ENCODE results near the gene TBC1D32.
"Not testable (repeated sequence)": the region's sequence is repeated elsewhere in the genome, so short reads cannot be mapped to it uniquely, and the experiment has no call there.

Gene TBC1D32

DNA sequence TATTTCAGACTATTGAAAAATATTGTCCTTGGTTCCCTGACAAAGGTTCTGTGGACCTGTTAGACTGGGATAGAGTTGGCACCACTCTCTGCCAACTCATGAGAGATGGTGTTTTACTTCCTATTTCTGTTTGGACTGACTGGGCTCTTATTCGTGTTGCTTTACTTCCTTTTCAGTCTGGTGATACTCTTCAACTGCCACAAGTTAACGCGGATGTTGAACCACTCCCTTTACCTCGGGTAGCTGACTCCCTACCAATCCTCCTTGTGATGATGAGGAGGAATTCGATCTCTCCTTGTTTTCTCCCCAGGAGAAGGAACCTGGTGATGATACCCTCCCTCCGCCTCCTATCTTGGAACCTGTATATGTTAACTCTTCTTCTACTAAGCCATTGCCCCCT lies 291.1 kb downstream of the TBC1D32 start:
- not testable (repeated sequence) for H3K36me3 ChIP-seq (ENCODE audit: insufficient read depth, low read length); H3K9me3 ChIP-seq (ENCODE audit: low read length); H3K4me3 ChIP-seq (ENCODE audit: low read depth in 1 of 2, low read length in 2 of 2); H3K27ac ChIP-seq (ENCODE audit: low read depth, low read length); H3K4me1 ChIP-seq (ENCODE audit: insufficient read depth, low read length); H3K9ac ChIP-seq (ENCODE audit: low read length); H3K27me3 ChIP-seq (ENCODE audit: control insufficient read depth in 1 of 2, insufficient read depth in 2 of 2, low read length in 2 of 2)

DNA sequence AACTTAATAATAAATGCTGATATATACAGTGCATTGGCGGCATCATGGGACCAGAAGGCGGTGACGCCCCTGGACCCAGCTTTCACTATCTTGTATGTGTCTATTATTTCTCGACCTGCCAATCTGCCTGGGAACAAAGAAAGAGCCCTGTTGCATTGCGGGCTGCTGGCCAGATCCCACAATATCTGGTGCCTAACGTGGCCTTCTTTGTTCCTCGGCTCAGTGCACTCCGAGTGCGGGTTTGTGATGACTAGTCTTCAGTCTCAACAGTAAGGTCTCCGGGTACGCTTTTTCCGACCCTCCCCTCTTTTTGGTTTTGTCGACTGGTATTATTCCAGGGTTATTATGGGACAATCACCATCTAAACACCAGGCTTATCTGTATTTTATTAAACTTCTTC lies 291.5 kb downstream of the TBC1D32 start:
- H3K9me3 ChIP-seq (ENCODE audit: low read length) = no peaks in the 10 kb centered on the region
- no peak overlapping the region for H3K9ac ChIP-seq (ENCODE audit: low read length)
- H3K36me3 ChIP-seq (ENCODE audit: insufficient read depth, low read length) = no peaks in the 10 kb centered on the region
- H3K27ac ChIP-seq (ENCODE audit: low read depth, low read length) = no peak overlapping the region
- no peaks in the 10 kb centered on the region for H3K27me3 ChIP-seq (ENCODE audit: control insufficient read depth in 1 of 2, insufficient read depth in 2 of 2, low read length in 2 of 2)
- H3K4me1 ChIP-seq (ENCODE audit: insufficient read depth, low read length) = no peaks in the 10 kb centered on the region
- no peak overlapping the region for H3K4me3 ChIP-seq (ENCODE audit: low read depth in 1 of 2, low read length in 2 of 2)

GRCh38 chr6:121040831-121041230 lies 293.4 kb downstream of the TBC1D32 start:
- Histone ChIP-seq H3K27ac (ENCODE audit: low read depth, low read length) (no peak overlapping the region), H3K9me3 (ENCODE audit: low read length) (no peaks in the 10 kb centered on the region)

DNA sequence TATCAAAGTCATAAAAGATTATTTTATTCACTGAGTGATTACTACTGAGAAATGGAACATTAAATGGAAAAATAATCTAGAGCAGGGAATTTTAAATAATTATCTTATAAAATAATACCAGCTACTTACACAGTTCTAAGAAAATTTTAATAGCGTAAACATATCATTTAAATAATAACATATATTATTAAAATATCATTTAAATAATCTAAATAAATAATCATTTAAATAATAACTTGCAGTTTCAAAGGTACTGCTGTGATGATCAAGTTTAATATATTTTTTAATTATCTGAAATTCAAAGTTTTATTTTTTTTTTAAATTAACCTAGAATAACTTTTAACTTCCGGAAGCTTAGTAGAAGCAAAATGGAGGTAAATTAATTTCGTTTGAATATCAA lies 301.2 kb downstream of the TBC1D32 start:
- H3K9me3 ChIP-seq (ENCODE audit: low read length) = no peaks in the 10 kb centered on the region
- no peak overlapping the region for H3K9ac ChIP-seq (ENCODE audit: low read length)
- H3K36me3 ChIP-seq (ENCODE audit: insufficient read depth, low read length) = no peaks in the 10 kb centered on the region
- H3K27me3 ChIP-seq (ENCODE audit: control insufficient read depth in 1 of 2, insufficient read depth in 2 of 2, low read length in 2 of 2) = no peaks in the 10 kb centered on the region
- no peak overlapping the region for H3K4me3 ChIP-seq (ENCODE audit: low read depth in 1 of 2, low read length in 2 of 2)
- no peaks in the 10 kb centered on the region for H3K4me1 ChIP-seq (ENCODE audit: insufficient read depth, low read length)
- no peak overlapping the region for H3K27ac ChIP-seq (ENCODE audit: low read depth, low read length)

More at GRCh38 chr6:121040831-121041230, 293.4 kb downstream of the TBC1D32 start:
- no peaks in the 10 kb centered on the region for H3K4me1 ChIP-seq (ENCODE audit: insufficient read depth, low read length)
- no peaks in the 10 kb centered on the region for H3K36me3 ChIP-seq (ENCODE audit: insufficient read depth, low read length)
- H3K9ac ChIP-seq (ENCODE audit: low read length) = no peak overlapping the region
- H3K27me3 ChIP-seq (ENCODE audit: control insufficient read depth in 1 of 2, insufficient read depth in 2 of 2, low read length in 2 of 2) = no peaks in the 10 kb centered on the region
- H3K4me3 ChIP-seq (ENCODE audit: low read depth in 1 of 2, low read length in 2 of 2) = no peak overlapping the region

DNA sequence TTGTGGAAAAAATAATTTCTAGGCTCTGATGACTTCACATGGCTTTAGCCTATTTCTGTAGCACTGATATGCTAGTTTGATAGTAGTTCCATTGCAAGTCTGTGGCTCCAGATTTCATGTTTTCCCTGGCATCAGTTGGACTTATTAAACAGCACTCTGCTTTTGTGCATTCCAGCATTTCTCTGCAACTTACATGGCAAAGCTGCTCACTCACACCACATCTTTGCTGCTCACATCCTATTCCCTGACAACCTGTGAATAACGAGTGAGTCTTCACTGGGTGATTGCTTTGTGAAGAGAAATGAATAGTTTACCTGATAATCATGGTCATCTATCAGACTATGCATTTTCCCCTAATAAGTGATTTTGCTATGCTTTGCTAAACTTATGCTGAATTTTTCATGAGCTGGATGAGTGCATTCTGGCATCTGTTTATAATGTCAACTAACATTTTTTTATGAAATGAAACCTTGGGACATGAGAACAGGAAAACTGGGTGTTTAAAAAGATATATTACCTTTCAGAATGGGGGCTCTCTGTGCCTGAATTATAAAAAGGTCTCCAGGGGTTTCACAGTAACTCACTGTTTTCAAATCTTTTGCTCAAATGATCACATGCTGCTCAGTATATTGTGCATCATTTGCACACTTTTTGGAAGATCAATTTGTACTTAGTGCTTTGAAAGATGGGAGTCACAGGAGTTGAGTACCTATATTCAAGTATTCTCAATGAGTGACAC lies 301.8 kb downstream of the TBC1D32 start:
- H3K9me3 ChIP-seq (ENCODE audit: low read length) = no peaks in the 10 kb centered on the region

More for the DNA sequence above, 301.8 kb downstream of the TBC1D32 start:
- Histone ChIP-seq H3K4me1 (ENCODE audit: insufficient read depth, low read length) (no peaks in the 10 kb centered on the region), H3K27ac (ENCODE audit: low read depth, low read length) (no peak overlapping the region), H3K27me3 (ENCODE audit: control insufficient read depth in 1 of 2, insufficient read depth in 2 of 2, low read length in 2 of 2) (no peaks in the 10 kb centered on the region), H3K36me3 (ENCODE audit: insufficient read depth, low read length) (no peaks in the 10 kb centered on the region), H3K9ac (ENCODE audit: low read length) (no peak overlapping the region), H3K4me3 (ENCODE audit: low read depth in 1 of 2, low read length in 2 of 2) (no peak overlapping the region)
